GM18498 (cell line): ENCODE data around the gene SCAMP5.

Experiments used
- ATAC-seq: cut with Tn5 transposase; IDR thresholded peaks from one replicate; pipeline ENCODE4 v1.9.1; 2021; ENCODE audit warnings: mild to moderate bottlenecking, moderate library complexity; ENCODE audit not compliant: unreplicated experiment

Gene SCAMP5

DNA sequence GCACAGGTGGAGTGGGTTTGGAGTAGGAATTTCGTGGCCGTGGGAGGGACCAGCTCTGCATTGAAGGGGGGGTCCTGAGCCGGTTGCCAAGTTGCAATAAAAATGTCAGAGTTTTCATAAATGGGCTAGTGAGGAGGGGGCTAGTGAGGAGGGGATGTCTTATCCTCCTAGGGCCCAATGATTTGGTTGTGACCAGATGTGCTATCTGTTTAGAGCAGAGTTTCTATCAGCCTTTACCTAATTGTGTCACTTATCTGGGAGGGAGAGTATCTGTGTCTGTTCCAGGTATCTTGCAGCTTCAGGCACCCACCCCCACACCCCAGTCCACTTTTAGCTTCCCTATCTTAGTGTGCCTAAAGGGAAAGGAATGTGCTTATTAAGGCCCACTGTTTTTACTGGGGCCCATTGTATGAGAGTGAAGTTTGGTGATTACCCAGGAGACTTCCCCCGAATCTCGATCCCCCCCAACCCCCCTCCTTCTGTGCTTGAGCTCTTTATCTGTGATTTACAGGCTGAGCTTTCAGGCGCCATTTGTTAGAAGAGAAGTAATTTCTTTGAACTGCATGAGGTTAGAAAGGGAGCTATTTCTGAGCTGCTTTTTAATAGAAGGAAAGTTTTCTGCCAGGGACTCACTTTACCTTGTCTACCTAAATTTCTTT lies 70.6 kb downstream of the SCAMP5 start:
- no peak for ATAC-seq

DNA sequence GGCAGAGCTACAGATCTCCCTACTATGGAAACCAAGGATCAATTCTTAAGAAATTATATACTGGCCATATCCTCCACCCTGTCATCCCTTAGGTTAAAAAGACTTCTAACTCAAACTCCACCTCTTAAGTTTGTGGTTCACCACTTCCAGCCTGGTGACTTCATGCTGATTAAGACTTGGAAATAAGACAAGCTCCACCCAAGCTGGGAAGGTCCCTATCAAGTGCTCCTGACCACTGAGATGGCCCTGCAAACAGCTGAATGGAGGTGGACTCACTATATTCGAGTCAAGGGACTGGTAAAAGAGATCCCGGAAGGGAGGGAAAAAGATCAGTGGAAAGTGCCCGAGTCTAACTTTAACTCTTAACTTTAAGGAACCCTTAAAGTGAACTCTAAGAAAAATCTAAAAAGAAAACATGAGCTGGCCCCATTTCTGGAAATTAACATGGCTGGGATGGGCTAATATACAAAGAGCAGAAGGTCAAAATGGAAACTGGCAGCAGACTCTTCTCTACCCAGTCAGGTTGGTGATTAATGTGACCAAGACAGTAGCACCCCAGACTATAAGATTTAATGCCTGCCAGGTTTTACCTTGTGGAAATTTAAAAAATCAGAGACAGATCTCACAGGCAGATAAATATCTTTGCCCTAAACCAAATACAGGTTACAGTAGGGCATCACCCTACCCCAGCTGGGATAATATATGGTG lies 71.9 kb downstream of the SCAMP5 start:
- no peak for ATAC-seq

DNA sequence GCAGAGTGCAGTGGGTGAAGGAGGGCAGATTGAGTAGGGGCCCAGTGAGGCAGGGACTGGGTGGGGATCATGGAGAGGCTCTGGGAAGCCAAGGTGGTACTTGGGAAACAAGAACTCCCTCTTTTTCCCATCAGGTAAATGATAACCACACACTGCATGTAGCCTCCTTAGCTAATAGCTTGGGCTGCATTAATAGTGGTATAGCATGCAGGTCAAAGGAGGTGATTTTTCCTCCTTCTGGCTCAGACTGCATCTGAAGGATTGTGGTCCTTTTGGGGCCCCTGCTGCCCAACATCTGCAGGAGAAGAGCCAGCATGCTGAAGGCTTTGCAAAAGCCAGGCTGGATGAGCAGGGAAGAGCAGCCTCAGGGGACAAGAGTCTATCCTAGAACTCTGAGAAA lies 73.4 kb downstream of the SCAMP5 start:
- no peak for ATAC-seq

DNA sequence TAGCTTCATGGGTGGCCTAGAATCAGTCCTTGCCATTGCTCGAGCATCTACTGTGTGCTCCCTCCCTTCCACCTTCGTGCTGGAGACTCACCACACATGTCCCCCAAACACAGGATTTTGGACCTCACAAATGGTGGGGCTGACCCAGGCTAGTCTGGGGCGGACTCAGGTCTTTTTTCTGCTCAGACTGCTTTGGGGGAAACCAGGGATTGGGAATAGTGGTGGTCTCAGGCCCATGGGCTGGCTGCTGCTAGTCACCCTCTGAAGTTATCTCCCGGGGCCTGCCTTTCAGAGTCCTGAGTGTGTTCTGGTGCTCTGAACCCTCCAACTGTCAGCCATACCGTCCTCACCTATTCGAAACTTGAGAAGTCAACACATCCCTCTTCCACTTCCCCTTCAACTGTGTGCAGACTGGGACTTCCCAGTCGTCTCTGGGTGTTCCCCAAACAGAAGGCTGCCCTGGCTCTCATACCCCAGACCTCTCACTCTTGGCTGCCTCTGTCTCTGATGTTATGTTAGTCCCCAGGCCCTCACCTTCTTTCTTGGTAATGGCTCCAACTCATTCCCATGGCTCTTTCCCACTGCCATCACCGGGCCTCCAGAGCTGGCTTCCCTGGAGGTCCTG lies 74.0 kb downstream of the SCAMP5 start:
- ATAC-seq, result peak; percentile 74

DNA sequence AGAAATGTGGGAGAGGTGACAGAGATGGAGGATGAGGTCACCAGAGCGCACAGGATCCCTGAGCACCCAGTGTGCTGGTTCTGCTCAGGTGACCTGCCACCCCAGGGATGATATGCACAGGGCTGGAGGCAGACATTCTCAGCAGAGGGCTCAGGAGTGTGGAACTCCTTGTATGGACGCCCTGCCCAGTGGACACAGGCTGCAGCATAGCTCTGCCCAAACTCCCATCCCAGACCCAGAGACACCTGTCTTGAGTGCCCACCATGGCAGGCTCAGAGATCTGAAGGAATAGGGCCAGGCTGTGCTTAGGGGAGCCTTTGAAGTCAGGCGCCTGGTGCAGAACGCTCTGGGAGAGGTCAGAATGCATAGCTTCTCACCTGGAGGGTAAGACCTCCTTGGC lies 75.3 kb downstream of the SCAMP5 start:
- no peak for ATAC-seq
